Stimulated activated naive B cell treated with anti-CD40 and anti-IgM and Interleukin-4, amounts not matched to agents 10 μg/mL and 1 μg/mL and 100 μg/mL, for 72 hours (primary cell): ENCODE data around the gene NT5C.
A peak's percentile ranks its signal among the peaks of the same experiment; 100 is the strongest.
"Not testable (repeated sequence)": the region's sequence is repeated elsewhere in the genome, so short reads cannot be mapped to it uniquely, and the experiment has no call there.

Experiments used
- ATAC-seq, 2 donors: fragments of 150-1000 bp; cut with Tn5 transposase; replicated peaks; 2 replicates each; pipeline ENCODE4 v1.10.0; 2021; ENCODE audit warnings: moderate library complexity in 1 of 2
- DNase-seq: peaks from one replicate; pipeline ENCODE4 v3.0.0; 2021
- H3K27ac Mint-ChIP-seq: one replicate; pipeline ENCODE4 v1.8.0; 2022; ENCODE audit warnings: mild to moderate bottlenecking, mixed read lengths
- H3K27me3 Mint-ChIP-seq, 2 donors: one replicate each; pipeline ENCODE4 v1.8.0; 2022; ENCODE audit warnings: mixed read lengths in 2 of 2
- H3K36me3 Mint-ChIP-seq, 2 donors: one replicate each; pipeline ENCODE4 v1.8.0; 2022; ENCODE audit warnings: mixed read lengths in 2 of 2, mild to moderate bottlenecking in 1 of 2
- H3K4me1 Mint-ChIP-seq, 2 donors: one replicate each; pipeline ENCODE4 v1.8.0; 2022; ENCODE audit warnings: mixed read lengths in 2 of 2, mild to moderate bottlenecking in 1 of 2
- H3K4me3 Mint-ChIP-seq, 2 donors: one replicate each; pipeline ENCODE4 v1.8.0; 2022; ENCODE audit warnings: mild to moderate bottlenecking in 2 of 2, mixed read lengths in 2 of 2, moderate library complexity in 1 of 2
- H3K9me3 Mint-ChIP-seq, 2 donors: one replicate each; pipeline ENCODE4 v1.8.0; 2022; ENCODE audit warnings: mixed read lengths in 2 of 2, mild to moderate bottlenecking in 1 of 2

NT5C gene

DNA sequence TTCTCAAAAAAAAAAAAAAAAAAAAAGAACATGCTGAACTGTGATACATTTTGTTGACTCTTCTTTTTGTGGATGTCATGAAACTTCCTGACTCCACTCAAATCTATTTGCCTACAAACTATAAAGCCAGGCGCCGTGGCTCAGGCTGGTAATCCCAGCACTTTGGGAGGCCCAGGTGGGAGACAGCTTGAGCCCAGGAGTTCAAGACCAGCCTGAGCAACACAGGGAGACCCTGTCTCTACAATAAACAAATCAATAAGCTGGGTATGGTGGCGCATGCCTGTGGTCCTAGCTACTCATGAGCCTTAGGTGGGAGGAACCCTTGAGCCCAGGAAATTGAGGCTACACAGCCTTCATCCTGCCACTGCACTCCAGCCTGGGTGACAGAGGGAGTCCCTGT is 1.5 kb upstream of the NT5C start:
- Mint-ChIP-seq H3K4me3 (no peak overlapping the region), H3K27me3 (no peaks in the 10 kb centered on the region), H3K9me3 (no peaks in the 10 kb centered on the region), H3K4me1 (peaks cover 18 to 28% of the 10 kb centered on the region in 2 donors), H3K27ac (no peak overlapping the region), H3K36me3 (peaks cover 17 to 20% of the 10 kb centered on the region in 2 donors)
- DNase-seq (no peak), ATAC-seq (no peak)

GRCh38 chr17:75132018-75133000 is 767 bp upstream of the NT5C start:
- Mint-ChIP-seq H3K36me3 (peaks cover 17 to 20% of the 10 kb centered on the region in 2 donors), H3K4me3 (peak overlapping the region; percentile 89 to 92), H3K4me1 (peaks cover 18 to 29% of the 10 kb centered on the region in 2 donors), H3K27ac (peak overlapping the region; percentile 93)
- ATAC-seq, DNase-seq, H3K9me3 Mint-ChIP-seq, H3K27me3 Mint-ChIP-seq: not testable (repeated sequence)

DNA sequence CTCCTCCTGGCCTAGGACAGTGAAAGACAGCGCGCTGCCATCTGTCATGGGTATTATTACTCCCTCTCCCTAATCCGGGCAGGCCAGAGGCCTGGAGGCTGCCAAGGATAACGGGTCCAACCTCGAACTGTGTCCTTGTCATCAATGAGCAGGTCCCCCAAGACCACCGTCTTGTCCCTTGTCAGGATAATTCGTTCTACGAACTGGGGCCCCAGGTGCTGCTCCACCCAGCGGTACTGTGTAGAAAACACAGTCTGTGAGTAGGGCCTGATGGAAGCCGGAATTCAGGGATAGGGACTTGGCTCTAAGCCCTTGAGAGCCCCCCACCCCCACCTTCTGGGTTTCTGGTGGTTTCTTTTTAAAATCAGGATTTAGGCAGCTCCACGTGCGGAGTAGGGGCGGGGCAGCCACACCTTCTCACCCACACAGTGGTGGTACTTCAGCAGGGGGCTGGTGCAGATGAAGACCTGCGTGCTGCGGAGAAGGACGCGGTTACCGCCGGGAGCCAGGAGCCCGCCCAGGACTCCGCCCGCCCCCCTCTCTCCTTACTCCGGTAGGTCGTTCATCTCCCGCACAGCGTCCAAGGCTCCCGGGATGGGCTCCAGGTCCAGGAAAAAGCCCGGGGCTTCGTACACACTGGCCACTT is 787 bp downstream of the NT5C start:
- no peak for DNase-seq
- Mint-ChIP-seq H3K9me3 (no peaks in the 10 kb centered on the region), H3K36me3 (peaks cover 17 to 23% of the 10 kb centered on the region in 2 donors), H3K27me3 (no peaks in the 10 kb centered on the region), H3K4me3 (peak overlapping the region; percentile 89 to 92), H3K27ac (peak overlapping the region; percentile 95), H3K4me1 (peaks cover 21 to 38% of the 10 kb centered on the region in 2 donors)
- peak; percentile 59 to 60 for ATAC-seq

DNA sequence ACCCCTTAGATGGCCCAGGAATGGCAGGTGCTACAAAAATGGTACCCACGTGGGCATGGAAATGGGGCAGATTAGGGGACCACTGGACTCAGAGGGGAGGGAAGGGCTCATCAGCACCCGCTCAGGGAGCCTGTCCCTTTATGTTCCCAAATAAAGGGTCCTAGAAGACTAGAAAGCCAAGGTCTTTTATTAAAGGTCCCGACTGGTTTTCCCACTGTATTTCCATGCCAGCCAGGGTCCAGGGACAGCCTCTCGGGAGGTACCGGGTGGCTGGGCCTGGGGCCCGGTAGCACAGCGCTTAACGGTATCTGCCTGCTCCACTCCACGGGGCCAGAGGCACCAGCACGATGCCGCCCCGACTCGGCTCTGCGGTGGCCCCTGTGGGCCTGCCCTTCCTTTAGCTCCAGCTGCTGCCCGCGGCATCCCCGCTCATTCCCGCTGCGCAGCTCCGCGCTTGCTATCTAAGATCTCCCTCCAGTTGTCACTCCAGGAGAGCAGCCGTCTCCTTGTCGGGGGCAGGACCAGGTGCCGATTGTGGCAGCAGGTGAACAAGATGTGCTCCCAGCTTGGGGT is 1.4 kb downstream of the NT5C start:
- Mint-ChIP-seq H3K27ac (peak overlapping the region; percentile 95), H3K27me3 (no peaks in the 10 kb centered on the region), H3K36me3 (peaks cover 19 to 26% of the 10 kb centered on the region in 2 donors), H3K4me1 (peaks cover 24 to 44% of the 10 kb centered on the region in 2 donors), H3K4me3 (peak overlapping the region; percentile 89 to 92), H3K9me3 (no peaks in the 10 kb centered on the region)
- ATAC-seq, result no peak
- DNase-seq, result no peak

DNA sequence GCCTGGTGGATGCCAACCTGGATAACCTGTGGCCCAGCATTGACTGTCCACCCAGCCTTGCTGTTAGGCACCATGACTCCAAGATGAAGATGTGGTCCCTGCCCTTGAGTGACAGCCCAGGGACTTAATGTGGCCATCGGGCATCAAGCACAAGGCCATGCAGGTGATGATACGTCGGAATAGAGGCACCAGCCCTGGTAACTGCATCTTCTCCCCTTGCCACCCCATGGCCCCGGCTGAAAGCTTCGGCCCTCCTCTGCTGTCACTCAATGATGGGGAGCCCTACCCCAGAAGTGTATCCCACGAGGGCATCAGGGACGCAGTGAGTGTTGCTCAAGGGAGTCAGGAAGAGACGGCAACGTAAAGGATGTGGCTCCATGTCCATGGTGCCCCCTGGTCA is 2.0 kb downstream of the NT5C start:
- Mint-ChIP-seq H3K9me3 (no peaks in the 10 kb centered on the region), H3K27me3 (no peaks in the 10 kb centered on the region), H3K4me3 (peak overlapping the region in 1 of 2 donors; percentile 36), H3K27ac (no peak overlapping the region), H3K36me3 (peaks cover 22 to 30% of the 10 kb centered on the region in 2 donors), H3K4me1 (peaks cover 29 to 49% of the 10 kb centered on the region in 2 donors)
- no peak for DNase-seq
- ATAC-seq, result no peak

- Mint-ChIP-seq H3K27me3 (no peaks in the 10 kb centered on the region), H3K36me3 (peaks cover 22 to 36% of the 10 kb centered on the region in 2 donors), H3K9me3 (no peaks in the 10 kb centered on the region), H3K4me3 (no peak overlapping the region), H3K4me1 (peaks cover 36 to 56% of the 10 kb centered on the region in 2 donors), H3K27ac (peak overlapping the region; percentile 32)
- ATAC-seq (no peak), DNase-seq (no peak)
Observed at GRCh38 chr17:75128694-75129505, 2.6 kb downstream of the NT5C start.

- not testable (repeated sequence) for H3K9me3 Mint-ChIP-seq, H3K27ac Mint-ChIP-seq, H3K27me3 Mint-ChIP-seq, DNase-seq, H3K4me3 Mint-ChIP-seq, ATAC-seq
- Mint-ChIP-seq H3K36me3 (peaks cover 22 to 36% of the 10 kb centered on the region in 2 donors), H3K4me1 (peaks cover 37 to 60% of the 10 kb centered on the region in 2 donors)
Observed at GRCh38 chr17:75127936-75128335, 3.6 kb downstream of the NT5C start.

- ATAC-seq, result no peak
- Mint-ChIP-seq H3K36me3 (peaks cover 22 to 36% of the 10 kb centered on the region in 2 donors), H3K27me3 (no peaks in the 10 kb centered on the region), H3K9me3 (no peaks in the 10 kb centered on the region), H3K4me1 (peaks cover 34 to 60% of the 10 kb centered on the region in 2 donors), H3K27ac (no peak overlapping the region), H3K4me3 (no peak overlapping the region)
- no peak for DNase-seq
Observed at GRCh38 chr17:75126954-75127353, 4.6 kb downstream of the NT5C start.

DNA sequence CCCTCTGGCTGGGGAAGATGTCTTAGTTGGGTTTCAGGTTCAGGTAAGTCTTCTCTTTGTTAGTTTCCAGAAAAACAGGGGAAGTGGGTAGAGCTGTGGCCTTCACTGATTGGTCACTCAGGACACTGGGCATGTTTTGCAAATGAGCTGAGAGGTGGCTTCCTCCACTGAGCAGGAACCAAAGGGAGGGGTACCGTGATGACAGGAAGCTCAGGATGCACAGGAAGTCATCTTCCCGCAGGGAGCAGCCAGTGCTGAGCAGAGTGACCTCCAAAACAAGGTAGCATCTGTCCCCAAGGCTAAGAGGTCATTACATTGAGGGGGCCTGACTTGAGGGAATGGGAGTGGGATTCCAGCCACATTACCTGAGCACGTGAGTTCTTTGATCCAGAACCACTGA is 5.6 kb downstream of the NT5C start:
- Mint-ChIP-seq H3K9me3 (no peaks in the 10 kb centered on the region), H3K36me3 (peaks cover 23 to 41% of the 10 kb centered on the region in 2 donors), H3K27me3 (no peaks in the 10 kb centered on the region), H3K27ac (peak overlapping the region; percentile 51), H3K4me1 (peaks cover 34 to 60% of the 10 kb centered on the region in 2 donors), H3K4me3 (no peak overlapping the region)
- ATAC-seq, result peak; percentile 24 to 42
- DNase-seq, result no peak

GRCh38 chr17:75124819-75125162 is 6.8 kb downstream of the NT5C start:
- Mint-ChIP-seq H3K36me3 (peaks cover 23 to 46% of the 10 kb centered on the region in 2 donors), H3K4me3 (no peak overlapping the region), H3K4me1 (peaks cover 33 to 50% of the 10 kb centered on the region in 2 donors), H3K27ac (no peak overlapping the region), H3K27me3 (no peaks in the 10 kb centered on the region), H3K9me3 (no peaks in the 10 kb centered on the region)
- ATAC-seq (no peak), DNase-seq (no peak)

DNA sequence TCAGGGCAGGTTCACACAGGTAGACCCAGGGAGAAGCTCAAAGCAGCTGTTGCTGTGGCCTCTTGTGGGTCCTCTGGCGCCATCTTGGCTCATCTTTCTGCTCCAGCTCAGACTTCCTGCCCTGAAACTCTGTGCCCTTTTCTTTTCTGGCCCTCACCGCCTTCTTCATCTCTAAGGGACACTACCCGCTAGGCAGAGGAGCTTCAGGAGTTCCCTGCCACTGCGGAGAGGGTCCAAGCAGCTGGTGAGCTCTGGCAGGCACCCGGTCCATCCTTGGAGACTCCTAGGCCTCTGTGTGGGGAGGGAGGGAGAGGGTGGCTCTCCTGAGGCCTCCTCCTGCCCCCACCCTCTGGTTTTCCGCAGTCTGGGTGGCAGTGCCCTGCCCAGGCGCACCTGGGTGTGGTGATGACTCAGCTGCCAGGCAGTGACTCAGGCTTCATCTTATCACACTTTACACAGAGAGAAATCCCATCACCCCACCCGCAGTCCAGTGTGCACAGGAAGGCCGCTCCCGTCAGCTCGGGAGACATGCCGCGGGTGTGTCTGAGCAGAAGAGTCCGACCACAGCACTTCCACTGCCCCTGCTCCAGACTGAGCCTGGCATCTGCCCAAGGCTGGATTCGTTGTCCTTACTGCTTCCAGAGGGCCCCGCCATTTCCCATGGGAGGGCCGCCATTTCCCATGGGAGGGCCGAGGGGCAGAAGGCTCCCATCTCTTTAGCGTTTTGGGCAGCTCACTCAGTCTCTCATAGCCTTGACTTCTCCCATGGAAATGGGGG is 7.3 kb downstream of the NT5C start:
- ATAC-seq (peak; percentile 63 to 75), DNase-seq (no peak)
- Mint-ChIP-seq H3K27me3 (no peaks in the 10 kb centered on the region), H3K27ac (peak overlapping the region; percentile 67), H3K36me3 (peaks cover 20 to 40% of the 10 kb centered on the region in 2 donors), H3K9me3 (no peaks in the 10 kb centered on the region), H3K4me1 (peaks cover 28 to 44% of the 10 kb centered on the region in 2 donors), H3K4me3 (no peak overlapping the region)

DNA sequence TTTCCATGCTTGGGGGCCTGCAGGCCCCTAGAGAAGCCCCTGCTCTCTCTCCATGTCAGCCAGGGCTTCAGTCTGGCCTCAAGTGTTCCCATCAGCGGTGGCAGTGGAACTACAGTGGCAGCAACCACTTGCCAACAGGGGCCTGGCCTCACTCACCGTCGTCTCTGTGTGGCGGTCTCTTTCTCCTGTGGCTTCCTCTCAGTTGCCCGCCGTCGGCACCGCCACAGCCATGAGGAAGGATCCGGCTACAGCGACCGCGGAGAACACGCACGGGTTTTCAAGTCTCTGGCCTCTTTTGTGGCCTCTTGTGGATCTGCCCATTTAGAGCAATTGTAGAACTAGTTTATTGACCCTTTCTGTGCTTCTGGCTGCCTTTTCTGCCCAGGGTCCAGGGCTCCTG is 13.2 kb downstream of the NT5C start:
- Mint-ChIP-seq H3K27me3 (no peaks in the 10 kb centered on the region), H3K9me3 (peaks cover 2 to 11% of the 10 kb centered on the region in 2 donors), H3K27ac (no peak overlapping the region), H3K4me1 (peaks cover 47 to 58% of the 10 kb centered on the region in 2 donors), H3K36me3 (peaks cover 37 to 62% of the 10 kb centered on the region in 2 donors), H3K4me3 (no peak overlapping the region)
- ATAC-seq (no peak), DNase-seq (no peak)

DNA sequence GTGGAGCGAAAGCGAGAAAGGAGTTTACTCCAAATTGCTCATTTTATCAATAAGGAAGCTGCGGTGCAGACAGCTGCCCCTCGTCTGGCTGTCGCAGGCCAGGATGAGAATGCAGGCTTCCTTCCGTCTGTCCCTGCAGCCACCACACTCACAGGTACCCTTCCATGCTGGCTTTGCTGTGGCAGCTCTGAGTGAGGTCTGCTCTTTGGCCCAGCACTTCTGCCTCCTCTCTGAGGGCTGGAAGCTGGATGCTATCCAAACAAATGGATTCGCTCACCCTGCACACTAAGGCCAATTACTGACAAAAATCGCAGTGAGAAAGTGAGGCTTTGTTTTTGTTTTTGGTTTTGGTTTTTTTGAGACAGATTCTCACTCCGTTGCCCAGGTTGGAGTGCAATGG is 14.8 kb downstream of the NT5C start:
- DNase-seq, result no peak
- H3K27ac Mint-ChIP-seq, result no peak overlapping the region
- ATAC-seq, result no peak
- peaks cover 50 to 62% of the 10 kb centered on the region in 2 donors for H3K4me1 Mint-ChIP-seq
- H3K36me3 Mint-ChIP-seq, result peaks cover 40 to 67% of the 10 kb centered on the region in 2 donors
- no peak overlapping the region for H3K4me3 Mint-ChIP-seq
- H3K27me3 Mint-ChIP-seq, result no peaks in the 10 kb centered on the region
- H3K9me3 Mint-ChIP-seq, result peaks cover 2 to 11% of the 10 kb centered on the region in 2 donors
